Thyroid gland (tissue), 4 donors: Measurements from ENCODE around the gene PROK1. TPM values are rescaled to one million over a fixed set of nuclear protein-coding genes. Genes with fewer than 3 reads are reported as not detected.

ENCODE experiments used
- DNase-seq, 2 donors: peaks; one replicate each; pipeline ENCODE4 v3.0.0-alpha.2; 2019
- H3K27ac ChIP-seq, 3 donors: fragments of 200-600 bp; sonication (generic); 1 replicate in 2 of 3; 2 replicates in 1 of 3; pipeline ENCODE4 v1.5.1; 2016 to 2019; ENCODE audit warnings: mild to moderate bottlenecking in 1 of 3, moderate library complexity in 1 of 3
- H3K27me3 ChIP-seq: fragments of 200-600 bp; sonication (generic); one replicate; pipeline ENCODE4 v1.5.1; 2019
- H3K36me3 ChIP-seq, 2 donors: fragments of 200-600 bp; sonication (generic); one replicate each; pipeline ENCODE4 v1.5.1; 2016 to 2019
- H3K4me1 ChIP-seq, 2 donors: fragments of 200-600 bp; sonication (generic); one replicate each; pipeline ENCODE4 v1.5.1; 2017 to 2019
- H3K4me3 ChIP-seq, 3 donors: fragments of 200-600 bp; sonication (generic); replicated peaks in 1 of 3; 1 replicate in 2 of 3; 2 replicates in 1 of 3; pipeline ENCODE4 v1.5.1; 2016; ENCODE audit warnings: mild to moderate bottlenecking in 1 of 3
- H3K9me3 ChIP-seq: fragments of 200-600 bp; sonication (generic); one replicate; pipeline ENCODE4 v1.5.1; 2017
- POLR2A ChIP-seq, 2 donors: fragments of 450-650 bp; IDR thresholded peaks; one replicate each; pipeline ENCODE4 v1.6.1; 2017; ENCODE audit warnings: antibody characterized with exemption in 2 of 2, mild to moderate bottlenecking in 2 of 2, moderate library complexity in 1 of 2
- WGBS, 2 donors: methylation state at CpG; one replicate each; pipeline ENCODE4 v1.1.5; 2017; 5-methylcytosine and 5-hydroxymethylcytosine counted together
- intact Hi-C: fragments of 100-400 bp; cut with DNase I; formaldehyde crosslinking; loops from one replicate; pipeline ENCODE4 v1.15.1; 2023
- total RNA-seq, 4 donors: library from RNA; depleted of rRNA; stranded (reverse); fragments of >200 nt; gene quantifications; one replicate each; pipeline ENCODE4 v1.2.3, GENCODE V29; 2016
- TF ChIP-seq, protein P1 (sequence below), 6 experiments: fragments of 200-600 bp in 3 of 6; fragments of 450-650 bp in 3 of 6; sonication (generic) in 3 of 6; IDR thresholded peaks; one replicate each; pipeline ENCODE4 v1.5.1; 2016 to 2019; ENCODE audit warnings: antibody characterized with exemption in 6 of 6, mild to moderate bottlenecking in 2 of 6, inconsistent platforms in 1 of 6, moderate library complexity in 1 of 6

Gene PROK1
- total RNA-seq, 4 donors from 2014 or later: 0.33 TPM; not detected in 3

DNA sequence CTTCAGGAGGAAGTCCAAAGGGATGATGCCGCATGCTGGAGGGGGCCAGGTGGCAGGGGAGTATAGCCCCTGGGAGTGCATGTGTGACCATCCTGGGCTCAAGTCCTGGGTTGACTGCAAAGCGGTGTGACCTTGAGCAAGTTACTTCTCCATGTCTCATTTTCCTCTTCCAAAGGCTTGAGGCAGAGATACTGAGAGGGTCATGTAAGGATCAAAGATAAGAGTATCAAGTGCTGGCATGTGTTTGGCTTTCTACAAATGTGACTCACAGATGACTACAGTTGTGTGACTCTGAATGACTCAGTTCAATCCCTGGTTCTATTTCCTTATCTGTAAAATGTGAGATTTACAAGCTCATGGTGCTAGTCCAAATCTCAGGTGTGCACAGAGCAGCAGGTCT, 26.1 kb downstream of the PROK1 start:
- no peaks in the 10 kb centered on the region for H3K27me3 ChIP-seq
- H3K4me3 ChIP-seq: no peak overlapping the region
- intact Hi-C loops: loop anchor here (5.0 kb wide), 1 partner anchor 50 kb away; no protein-coding TSS in a partner anchor
- H3K4me1 ChIP-seq: no peaks in the 10 kb centered on the region
- TF ChIP-seq, protein P1, sequence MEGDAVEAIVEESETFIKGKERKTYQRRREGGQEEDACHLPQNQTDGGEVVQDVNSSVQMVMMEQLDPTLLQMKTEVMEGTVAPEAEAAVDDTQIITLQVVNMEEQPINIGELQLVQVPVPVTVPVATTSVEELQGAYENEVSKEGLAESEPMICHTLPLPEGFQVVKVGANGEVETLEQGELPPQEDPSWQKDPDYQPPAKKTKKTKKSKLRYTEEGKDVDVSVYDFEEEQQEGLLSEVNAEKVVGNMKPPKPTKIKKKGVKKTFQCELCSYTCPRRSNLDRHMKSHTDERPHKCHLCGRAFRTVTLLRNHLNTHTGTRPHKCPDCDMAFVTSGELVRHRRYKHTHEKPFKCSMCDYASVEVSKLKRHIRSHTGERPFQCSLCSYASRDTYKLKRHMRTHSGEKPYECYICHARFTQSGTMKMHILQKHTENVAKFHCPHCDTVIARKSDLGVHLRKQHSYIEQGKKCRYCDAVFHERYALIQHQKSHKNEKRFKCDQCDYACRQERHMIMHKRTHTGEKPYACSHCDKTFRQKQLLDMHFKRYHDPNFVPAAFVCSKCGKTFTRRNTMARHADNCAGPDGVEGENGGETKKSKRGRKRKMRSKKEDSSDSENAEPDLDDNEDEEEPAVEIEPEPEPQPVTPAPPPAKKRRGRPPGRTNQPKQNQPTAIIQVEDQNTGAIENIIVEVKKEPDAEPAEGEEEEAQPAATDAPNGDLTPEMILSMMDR (IDR thresholded peaks at IDR 0.05): no peak
- TF ChIP-seq POLR2A (IDR thresholded peaks at IDR 0.05): no peak
- 88 to 100% methylated on average over 2 of the region's 2 CpGs for WGBS, 2 donors
- H3K27ac ChIP-seq: no peak overlapping the region
- no peaks in the 10 kb centered on the region for H3K36me3 ChIP-seq
- no peak for DNase-seq
- no peaks in the 10 kb centered on the region for H3K9me3 ChIP-seq

DNA sequence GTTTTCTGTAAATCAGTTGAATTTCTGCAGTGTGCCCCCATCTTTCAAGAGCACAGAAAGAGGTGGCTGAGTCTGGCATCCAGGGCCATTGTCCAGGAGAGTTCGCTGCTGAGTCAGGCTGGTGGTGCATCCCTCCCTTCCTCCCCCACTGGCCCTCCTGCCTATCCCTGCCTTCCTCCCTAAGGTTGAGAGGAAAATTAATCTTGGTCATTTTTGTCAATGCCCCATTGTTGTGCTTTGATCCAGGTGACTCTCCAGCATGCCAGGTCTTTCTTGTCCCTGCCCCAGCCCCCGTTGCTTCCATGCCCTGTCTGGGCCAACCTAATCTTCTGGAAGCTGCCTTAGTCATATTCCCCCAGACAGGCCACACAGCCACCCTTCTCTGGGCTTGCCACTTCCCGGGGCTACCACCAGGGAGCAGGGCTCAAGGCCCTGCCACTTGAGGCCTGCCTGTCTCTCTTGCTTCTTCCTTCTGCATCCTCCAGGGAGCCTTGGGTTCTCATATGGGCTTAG, 26.6 kb downstream of the PROK1 start:
- intact Hi-C loops: loop anchor here (5.0 kb wide), 1 partner anchor 50 kb away; no protein-coding TSS in a partner anchor
- no peak overlapping the region for H3K27ac ChIP-seq
- no peaks in the 10 kb centered on the region for H3K36me3 ChIP-seq
- no peaks in the 10 kb centered on the region for H3K4me1 ChIP-seq
- TF ChIP-seq, protein P1 (IDR thresholded peaks at IDR 0.05): no peak
- TF ChIP-seq POLR2A (IDR thresholded peaks at IDR 0.05): no peak
- H3K4me3 ChIP-seq: no peak overlapping the region
- no peak for DNase-seq
- 79 to 80% methylated on average over 3 of the region's 3 CpGs for WGBS, 2 donors
- H3K27me3 ChIP-seq: no peaks in the 10 kb centered on the region
- no peaks in the 10 kb centered on the region for H3K9me3 ChIP-seq

DNA sequence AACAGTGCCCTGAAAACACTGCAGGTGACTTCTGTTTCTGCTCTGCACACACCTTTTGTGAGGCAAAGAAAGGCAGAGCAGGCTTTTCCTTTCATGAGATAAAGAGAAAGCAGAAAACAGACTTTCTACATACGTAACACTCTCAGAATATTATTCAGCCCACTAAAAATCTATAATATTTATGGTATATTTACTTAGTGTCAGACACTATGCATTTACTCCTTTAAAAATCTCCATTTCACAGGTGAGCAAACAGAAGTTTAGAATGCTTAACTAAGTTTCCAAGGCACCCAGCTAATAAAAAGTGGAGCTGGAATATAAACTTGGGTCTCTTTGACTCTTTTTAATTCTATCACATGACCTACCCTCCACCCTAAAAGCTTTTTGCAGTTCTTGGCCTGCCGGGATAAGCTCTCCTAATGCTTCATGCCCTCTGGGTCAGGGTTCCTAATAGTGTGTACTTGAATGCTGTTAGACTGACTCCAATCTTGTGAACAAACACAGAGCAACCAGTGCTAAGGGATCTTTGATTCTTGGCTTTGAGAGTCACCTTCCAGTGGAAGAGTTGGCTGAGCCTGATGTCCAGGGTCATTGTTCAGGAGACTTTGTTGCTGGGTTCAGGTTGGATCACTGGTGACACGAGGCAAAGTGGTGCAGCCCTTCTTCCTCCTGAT, 27.2 kb downstream of the PROK1 start:
- Histone ChIP-seq H3K9me3 (no peaks in the 10 kb centered on the region), H3K4me3 (no peak overlapping the region), H3K4me1 (no peaks in the 10 kb centered on the region), H3K36me3 (no peaks in the 10 kb centered on the region), H3K27me3 (no peaks in the 10 kb centered on the region), H3K27ac (no peak overlapping the region)
- TF ChIP-seq, protein P1 (IDR thresholded peaks at IDR 0.05): no peak
- TF ChIP-seq POLR2A (IDR thresholded peaks at IDR 0.05): no peak
- intact Hi-C loops: loop anchor here (5.0 kb wide), 1 partner anchor 51 kb away; no protein-coding TSS in a partner anchor
- 82 to 87% methylated on average over 3 of the region's 3 CpGs for WGBS, 2 donors
- DNase-seq: no peak

DNA sequence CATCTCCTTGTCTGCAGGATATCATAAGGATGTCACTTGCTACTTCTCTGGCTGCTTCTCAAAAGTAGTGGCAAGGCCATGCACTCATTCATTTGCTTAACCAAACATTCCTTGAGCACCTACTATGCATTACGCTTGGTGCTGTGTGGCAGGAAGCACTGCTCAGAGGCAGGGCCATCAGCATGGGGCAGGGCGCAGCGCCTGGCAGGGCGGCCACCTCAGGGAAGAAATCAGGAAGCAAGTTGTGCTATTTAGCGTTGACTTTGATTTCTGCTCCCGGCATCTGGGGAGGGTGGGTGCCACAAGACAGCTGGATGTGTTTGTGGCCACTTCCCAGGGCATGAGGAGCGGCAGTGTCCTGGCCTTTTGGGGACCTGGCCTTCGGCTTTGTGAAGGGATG, 27.9 kb downstream of the PROK1 start:
- WGBS, 2 donors: 92 to 94% methylated on average over 8 of the region's 8 CpGs
- H3K4me1 ChIP-seq: no peaks in the 10 kb centered on the region
- no peak for DNase-seq
- TF ChIP-seq, protein P1 (IDR thresholded peaks at IDR 0.05): no peak
- TF ChIP-seq POLR2A (IDR thresholded peaks at IDR 0.05): no peak
- H3K36me3 ChIP-seq: no peaks in the 10 kb centered on the region
- H3K27ac ChIP-seq: no peak overlapping the region
- intact Hi-C loops: loop anchor here (5.0 kb wide), 1 partner anchor 52 kb away; no protein-coding TSS in a partner anchor
- H3K27me3 ChIP-seq: no peaks in the 10 kb centered on the region
- H3K9me3 ChIP-seq: no peaks in the 10 kb centered on the region
- no peak overlapping the region for H3K4me3 ChIP-seq

DNA sequence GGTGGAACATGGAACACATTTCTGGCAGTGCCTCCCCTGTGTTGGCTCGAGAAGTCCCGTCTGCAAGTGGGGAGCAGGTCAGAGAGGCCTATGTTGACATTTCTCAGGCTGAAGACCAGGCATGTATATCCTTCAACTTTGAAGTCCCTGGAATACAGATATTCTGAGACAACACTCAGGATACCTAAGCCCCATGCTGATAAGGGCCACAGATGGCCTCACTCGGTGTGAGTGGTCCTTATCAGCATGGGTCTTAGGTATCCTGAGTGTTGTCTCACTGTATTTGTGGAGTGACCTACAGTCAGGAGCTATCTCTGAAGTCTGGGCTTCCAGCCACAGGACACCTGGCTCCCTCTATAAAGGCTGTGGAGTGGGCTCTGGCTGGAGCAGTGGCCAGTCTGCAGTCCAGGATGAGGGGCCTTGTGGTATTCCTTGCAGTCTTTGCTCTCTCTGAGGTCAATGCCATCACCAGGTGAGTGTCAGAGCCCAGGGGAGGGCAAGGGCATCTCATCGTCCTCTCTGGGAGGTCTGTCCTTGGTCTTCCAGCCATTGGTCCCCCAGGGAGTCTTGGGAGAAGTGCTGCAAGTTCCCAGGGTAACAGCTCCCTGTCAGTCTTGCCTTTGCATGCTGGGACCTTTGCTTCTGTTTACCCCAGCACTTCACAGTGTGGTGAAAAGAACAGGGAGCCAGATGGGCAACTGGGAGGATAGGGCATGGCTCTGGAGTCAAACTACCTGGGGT, 29.6 kb downstream of the PROK1 start:
- WGBS, 2 donors: 39 to 53% methylated on average over 2 to 4 of the region's 4 CpGs
- Histone ChIP-seq H3K27ac (no peak overlapping the region), H3K36me3 (no peaks in the 10 kb centered on the region), H3K27me3 (no peaks in the 10 kb centered on the region), H3K4me1 (no peaks in the 10 kb centered on the region), H3K4me3 (no peak overlapping the region), H3K9me3 (no peaks in the 10 kb centered on the region)
- no peak for DNase-seq
- no peak for TF ChIP-seq POLR2A (IDR thresholded peaks at IDR 0.05)
- TF ChIP-seq, protein P1 (IDR thresholded peaks at IDR 0.05): no peak
- intact Hi-C loops: no loop called here
